Testis (tissue), 3 donors: ENCODE measurements around the gene PSAPL1. TPM values are rescaled to one million over a fixed set of nuclear protein-coding genes. Genes with fewer than 3 reads are reported as not detected.

Experiments used
- DNase-seq: peaks from one replicate; pipeline ENCODE4 v3.0.0-alpha.2; 2019
- H3K27ac ChIP-seq, 2 donors: fragments of 200-600 bp; sonication (generic); one replicate each; pipeline ENCODE4 v1.5.1; 2019
- H3K27me3 ChIP-seq: fragments of 200-600 bp; sonication (generic); one replicate; pipeline ENCODE4 v1.5.1; 2019
- H3K36me3 ChIP-seq: fragments of 200-600 bp; sonication (generic); one replicate; pipeline ENCODE4 v1.5.1; 2017; ENCODE audit warnings: low read depth; ENCODE audit errors: missing control alignments
- H3K4me1 ChIP-seq: fragments of 200-600 bp; sonication (generic); one replicate; pipeline ENCODE4 v1.5.1; 2019
- H3K4me3 ChIP-seq, 2 donors: fragments of 200-600 bp; sonication (generic); one replicate each; pipeline ENCODE4 v1.5.1; 2017 to 2019
- H3K9me3 ChIP-seq: fragments of 200-600 bp; sonication (generic); one replicate; pipeline ENCODE4 v1.5.1; 2017
- POLR2A ChIP-seq: fragments of 450-650 bp; IDR thresholded peaks from one replicate; pipeline ENCODE4 v1.6.1; 2017; ENCODE audit warnings: antibody characterized with exemption, mild to moderate bottlenecking, moderate library complexity
- WGBS, 2 donors: methylation state at CpG; one replicate each; pipeline ENCODE4 v1.1.5; 2018; 5-methylcytosine and 5-hydroxymethylcytosine counted together
- intact Hi-C: fragments of 100-400 bp; cut with DNase I; formaldehyde crosslinking; loops from one replicate; pipeline ENCODE4 v1.15.1; 2023; ENCODE audit warnings: low total_unique reads
- microRNA-seq, 2 donors: library from miRNA; unstranded; fragments of <30 nt; microRNA quantifications; one replicate each; pipeline ENCODE4, GENCODE V29; 2016; ENCODE audit warnings: borderline number of aligned reads in 2 of 2, borderline replicate concordance in 1 of 2
- polyA plus RNA-seq: library from polyadenylated mRNA; stranded (reverse); fragments of 350-450 nt; fragmentation: Illumina TruSeq; extraction: RNeasy Lipid Tissue Mini Kit (QIAGEN cat#74804); gene quantifications from one replicate; pipeline ENCODE4 v1.2.3, GENCODE V29; 2014; ENCODE audit warnings: low read depth, low replicate concordance; ENCODE audit not compliant: insufficient read depth
- small RNA-seq, 2 donors: library from RNA; depleted of rRNA; stranded (forward); fragments of <200 nt; gene quantifications; one replicate each; pipeline ENCODE3, GENCODE V24; 2016
- total RNA-seq, 2 donors: library from RNA; depleted of rRNA; stranded (reverse); fragments of >200 nt; gene quantifications; one replicate each; pipeline ENCODE4 v1.2.3, GENCODE V29; 2016
- TF ChIP-seq, protein P1 (sequence below), 3 experiments: fragments of 450-650 bp in 2 of 3; fragments of 200-600 bp in 1 of 3; sonication (generic) in 1 of 3; IDR thresholded peaks; one replicate each; pipeline ENCODE4 v1.5.1; 2016 to 2019; ENCODE audit warnings: antibody characterized with exemption in 3 of 3, mild to moderate bottlenecking in 2 of 3, moderate library complexity in 1 of 3

Gene PSAPL1
- total and polyA plus RNA-seq, 3 donors from 2014 or later = 11.0 to 19.0 (median 17.5) TPM

GRCh38 chr4:7381890-7382633 lies 52.7 kb downstream of the PSAPL1 start:
- H3K27ac ChIP-seq = no peak overlapping the region
- intact Hi-C loops = no loop called here
- 91% methylated on average over 4 to 9 of the region's 9 CpGs for WGBS, 2 donors

DNA sequence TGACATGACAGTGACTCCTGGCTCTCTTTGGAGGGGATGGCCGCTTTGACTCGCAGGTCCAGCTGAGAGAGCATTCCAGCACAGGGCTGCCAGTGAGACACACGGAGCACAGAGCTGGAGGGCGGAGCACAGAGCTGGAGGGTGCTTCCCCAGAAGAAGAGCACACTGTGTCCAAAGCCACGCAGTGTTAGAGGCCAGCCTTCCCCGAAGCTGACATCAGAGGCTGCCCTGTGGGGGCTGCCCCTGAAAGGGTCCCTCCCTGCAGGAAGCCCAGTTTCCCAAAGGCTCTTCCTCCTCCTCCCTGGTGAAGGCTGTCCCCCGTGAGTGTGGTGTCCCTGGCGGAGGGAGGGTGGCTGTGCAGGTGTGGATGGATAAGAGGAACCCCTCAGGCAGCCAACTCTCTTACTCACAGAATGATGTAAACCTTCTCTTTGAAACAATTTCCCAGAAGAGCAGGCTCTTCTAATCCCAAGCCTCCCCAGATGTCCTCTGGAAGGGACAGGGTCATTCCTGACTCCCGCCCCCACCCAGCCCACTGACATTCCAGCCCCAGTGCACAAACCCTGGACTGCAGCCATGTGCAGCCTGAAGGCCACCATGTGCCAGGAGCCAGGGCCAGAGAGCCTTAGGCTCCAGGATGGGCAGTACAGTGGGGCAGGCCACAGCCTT lies 53.4 kb downstream of the PSAPL1 start:
- H3K36me3 ChIP-seq = no peaks in the 10 kb centered on the region
- WGBS, 2 donors = 24 to 32% methylated on average over 7 to 9 of the region's 9 CpGs
- peaks cover 10% of the 10 kb centered on the region for H3K4me1 ChIP-seq
- H3K9me3 ChIP-seq = no peaks in the 10 kb centered on the region
- intact Hi-C loops = no loop called here
- H3K4me3 ChIP-seq = no peak overlapping the region
- TF ChIP-seq, protein P1, sequence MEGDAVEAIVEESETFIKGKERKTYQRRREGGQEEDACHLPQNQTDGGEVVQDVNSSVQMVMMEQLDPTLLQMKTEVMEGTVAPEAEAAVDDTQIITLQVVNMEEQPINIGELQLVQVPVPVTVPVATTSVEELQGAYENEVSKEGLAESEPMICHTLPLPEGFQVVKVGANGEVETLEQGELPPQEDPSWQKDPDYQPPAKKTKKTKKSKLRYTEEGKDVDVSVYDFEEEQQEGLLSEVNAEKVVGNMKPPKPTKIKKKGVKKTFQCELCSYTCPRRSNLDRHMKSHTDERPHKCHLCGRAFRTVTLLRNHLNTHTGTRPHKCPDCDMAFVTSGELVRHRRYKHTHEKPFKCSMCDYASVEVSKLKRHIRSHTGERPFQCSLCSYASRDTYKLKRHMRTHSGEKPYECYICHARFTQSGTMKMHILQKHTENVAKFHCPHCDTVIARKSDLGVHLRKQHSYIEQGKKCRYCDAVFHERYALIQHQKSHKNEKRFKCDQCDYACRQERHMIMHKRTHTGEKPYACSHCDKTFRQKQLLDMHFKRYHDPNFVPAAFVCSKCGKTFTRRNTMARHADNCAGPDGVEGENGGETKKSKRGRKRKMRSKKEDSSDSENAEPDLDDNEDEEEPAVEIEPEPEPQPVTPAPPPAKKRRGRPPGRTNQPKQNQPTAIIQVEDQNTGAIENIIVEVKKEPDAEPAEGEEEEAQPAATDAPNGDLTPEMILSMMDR (IDR thresholded peaks at IDR 0.05) = no peak
- TF ChIP-seq POLR2A = no peak
- no peaks in the 10 kb centered on the region for H3K27me3 ChIP-seq
- peak; percentile 55 for DNase-seq
- no peak overlapping the region for H3K27ac ChIP-seq

More at GRCh38 chr4:7381890-7382633, 52.7 kb downstream of the PSAPL1 start:
- H3K9me3 ChIP-seq = no peaks in the 10 kb centered on the region
- H3K27me3 ChIP-seq = no peaks in the 10 kb centered on the region
- TF ChIP-seq POLR2A = no peak
- TF ChIP-seq, protein P1 (IDR thresholded peaks at IDR 0.05) = no peak
- no peaks in the 10 kb centered on the region for H3K36me3 ChIP-seq
- H3K4me1 ChIP-seq = peaks cover 10% of the 10 kb centered on the region
- DNase-seq = no peak
- H3K4me3 ChIP-seq = no peak overlapping the region

Small RNAs within 50 kb of the gene (microRNA-seq; reads per million reads assigned to microRNA genes)
- gene MIR4274 = 0 reads per million in 2 donors

Small RNAs within 50 kb of the gene (small RNA-seq; reads per million reads assigned to genes)
- gene MIR4274 = 0 reads per million in 2 donors

Other genes starting within 250 kb of the PSAPL1 start
- gene SORCS2, start 242.4 kb downstream of the PSAPL1 start, total RNA-seq = 1 to 10 TPM; 2.7 to 2.9 TPM
- gene SORCS2, start 242.4 kb downstream of the PSAPL1 start, polyA plus RNA-seq = 4.6 TPM